ENCODE measurements around the gene CDK14.

CDK14 gene

DNA sequence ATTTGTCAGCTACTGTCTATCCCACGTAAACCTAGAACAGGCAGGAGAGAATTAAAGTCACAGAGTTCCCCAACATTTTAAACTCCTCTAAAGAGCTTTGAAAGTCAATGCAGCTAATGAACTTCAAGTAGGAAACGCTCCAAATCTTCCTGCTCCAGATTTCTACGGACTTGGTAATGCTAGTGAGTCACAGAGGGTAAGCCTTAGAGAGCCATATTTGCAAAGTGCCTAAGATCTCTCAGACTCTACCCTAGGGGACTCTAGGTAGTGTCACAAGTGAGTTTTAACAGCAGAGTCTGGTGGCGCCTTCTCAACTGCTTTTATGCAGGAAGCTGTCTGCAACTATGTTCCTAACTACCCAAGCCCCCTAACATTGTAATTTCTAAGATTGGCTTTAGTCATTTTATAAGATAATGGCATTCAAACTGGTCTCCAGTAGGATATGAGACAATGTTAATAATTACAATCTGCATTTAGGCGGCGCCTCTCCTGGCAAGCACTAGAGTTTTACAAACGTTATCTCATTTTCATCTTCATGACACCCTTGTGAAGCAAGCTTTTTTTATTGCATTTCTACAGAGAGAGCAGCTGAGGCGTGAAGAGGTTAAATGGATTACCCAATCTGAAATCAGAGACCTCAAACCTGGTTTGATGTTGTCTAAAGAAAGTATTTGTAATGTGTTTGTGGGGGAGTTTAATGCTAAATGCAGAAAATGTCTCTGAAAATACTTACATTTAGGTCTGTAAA is 646.1 kb downstream of the CDK14 start:
- DNase-seq = no peak

DNA sequence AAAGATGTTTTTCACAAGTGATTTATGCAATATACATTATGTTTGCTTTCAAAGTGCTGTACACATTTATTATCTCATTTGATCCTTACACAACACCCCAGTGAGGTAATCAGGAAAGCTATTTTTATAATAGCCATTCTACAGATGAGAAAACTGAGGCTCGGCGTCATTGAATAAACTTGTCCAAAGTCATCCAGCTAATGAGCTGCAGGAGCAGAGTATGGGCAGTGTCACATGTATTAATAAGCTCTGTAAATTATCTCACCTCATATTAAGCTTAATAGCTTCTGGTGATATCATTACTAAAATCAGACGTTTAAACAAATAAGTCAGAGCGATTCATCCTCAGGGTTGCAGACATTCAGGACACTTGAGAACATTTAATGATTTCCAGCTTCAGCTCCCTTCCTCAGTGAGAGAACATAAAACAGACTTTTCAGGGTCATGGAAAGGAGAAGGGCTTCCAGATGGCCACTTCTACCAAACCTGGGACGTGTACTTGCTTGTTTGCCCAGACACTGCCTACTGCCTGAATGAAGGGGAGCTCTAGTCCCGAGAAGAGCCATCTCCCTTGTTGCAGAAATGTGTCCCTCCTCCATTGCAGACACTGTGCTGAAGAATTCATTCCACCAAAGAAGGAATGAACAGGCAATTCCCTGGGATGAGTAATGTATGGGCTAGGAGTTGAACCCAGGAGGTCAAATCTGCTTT is 647.6 kb downstream of the CDK14 start:
- no peak for DNase-seq

DNA sequence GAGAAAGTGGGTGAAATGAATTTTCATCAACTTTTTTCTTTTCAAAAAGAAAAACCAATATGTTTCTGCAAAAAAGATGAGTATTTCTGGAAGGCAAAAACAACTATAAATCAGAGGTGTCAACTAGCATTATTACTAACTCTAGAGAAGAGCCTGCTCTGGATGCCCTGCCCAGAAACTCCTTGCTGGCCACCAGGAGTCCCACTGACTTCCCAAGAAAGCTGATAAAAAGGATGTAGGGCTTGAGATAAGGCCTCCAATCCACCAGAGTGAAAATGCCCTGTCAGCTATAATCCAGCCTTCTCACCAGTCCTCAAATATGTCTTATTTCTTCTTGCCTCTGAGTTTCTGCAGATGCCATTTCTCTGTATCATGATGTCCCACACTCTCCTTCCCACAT is 651.4 kb downstream of the CDK14 start:
- no peak for DNase-seq

DNA sequence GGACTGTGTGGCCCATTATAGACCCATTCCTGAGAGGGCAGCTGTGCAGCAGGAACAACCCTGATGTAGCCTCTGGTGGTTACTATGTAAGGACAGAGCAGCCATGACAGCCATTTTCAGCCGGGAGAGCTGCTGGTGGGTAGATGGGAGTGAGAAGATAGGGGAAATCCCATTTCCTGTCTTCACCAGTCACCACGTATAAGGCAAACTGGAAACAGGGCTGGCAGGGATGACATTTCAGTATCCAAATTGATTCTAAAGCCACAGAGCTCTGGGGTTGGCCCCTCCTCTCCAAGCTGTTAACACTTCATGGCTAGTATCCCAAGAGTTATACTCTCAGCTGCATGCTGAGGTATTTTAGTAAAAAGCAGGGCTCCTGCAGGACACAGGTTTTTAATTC is 652.9 kb downstream of the CDK14 start:
- DNase-seq = no peak

DNA sequence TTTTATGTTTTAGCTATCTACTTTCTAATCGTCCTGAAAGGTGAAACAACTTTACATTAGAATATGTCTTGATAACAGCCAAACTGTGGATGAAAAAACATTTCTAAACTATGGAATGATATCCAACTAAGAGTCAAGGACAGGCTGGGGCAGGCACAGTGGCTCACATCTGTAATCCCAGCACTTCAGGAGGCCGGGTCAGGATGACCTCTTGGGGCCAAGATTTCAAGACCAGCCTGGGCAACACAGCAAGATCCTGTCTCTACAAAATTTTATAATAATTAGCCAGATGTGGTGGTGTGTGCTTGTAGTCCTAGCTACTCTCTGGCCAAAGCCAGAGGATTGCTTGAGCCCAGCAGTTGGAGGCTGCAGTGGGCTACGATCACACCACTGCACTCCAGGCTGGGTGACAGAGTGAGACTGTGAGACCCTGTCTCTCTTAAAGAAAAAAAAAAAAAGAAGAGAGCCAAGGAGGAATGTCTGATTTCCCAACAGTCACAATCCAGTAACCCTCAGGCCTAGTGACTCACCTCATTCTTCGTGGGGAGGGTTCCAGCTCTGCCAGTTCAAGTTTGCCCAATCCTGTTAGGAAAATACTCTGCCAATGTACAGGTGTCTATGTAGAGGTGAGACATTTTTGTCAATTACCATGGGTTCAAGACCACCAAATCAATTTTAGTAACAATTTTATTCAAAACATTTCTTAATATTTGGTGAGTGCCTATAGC is 653.5 kb downstream of the CDK14 start:
- DNase-seq = no peak

DNA sequence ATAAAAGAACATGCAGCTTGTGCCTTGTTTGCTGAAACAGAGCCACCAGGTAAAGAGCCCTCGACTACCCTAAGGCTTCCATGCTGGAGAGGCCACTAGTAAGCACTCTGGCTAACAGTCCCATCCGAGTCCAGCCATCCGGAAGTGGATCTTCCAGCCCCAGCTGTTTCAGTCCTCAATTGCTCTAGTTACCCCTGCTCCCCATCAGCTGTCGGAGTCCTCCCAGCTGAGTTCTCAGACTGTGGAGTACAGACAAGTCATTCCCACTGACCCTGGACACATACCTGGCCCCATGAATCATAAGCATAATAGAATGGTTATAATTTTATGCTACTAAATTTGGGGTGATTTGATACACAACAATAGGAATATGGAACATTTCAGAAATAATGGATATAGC is 654.6 kb downstream of the CDK14 start:
- no peak for DNase-seq

DNA sequence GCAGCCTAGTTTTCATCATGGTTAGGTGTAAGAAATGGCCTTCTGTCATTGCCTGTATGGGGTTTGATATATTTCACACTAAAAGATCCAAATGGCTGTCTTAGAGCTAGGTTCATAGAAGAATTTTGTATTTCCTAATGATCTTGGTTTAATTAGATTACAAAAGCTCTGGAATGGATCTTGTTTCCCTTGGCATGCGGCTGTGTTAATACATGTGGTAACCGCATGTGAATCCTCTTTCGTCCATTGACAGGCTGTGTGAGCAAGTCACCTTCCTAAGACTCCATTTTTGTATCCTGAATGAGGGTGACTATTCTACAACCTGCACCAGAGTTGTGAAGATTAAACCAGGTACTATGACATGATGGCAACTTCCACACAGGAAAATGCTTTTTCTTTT is 655.8 kb downstream of the CDK14 start:
- DNase-seq = no peak
